ENCODE measurements around the gene TEKT3.

DNA sequence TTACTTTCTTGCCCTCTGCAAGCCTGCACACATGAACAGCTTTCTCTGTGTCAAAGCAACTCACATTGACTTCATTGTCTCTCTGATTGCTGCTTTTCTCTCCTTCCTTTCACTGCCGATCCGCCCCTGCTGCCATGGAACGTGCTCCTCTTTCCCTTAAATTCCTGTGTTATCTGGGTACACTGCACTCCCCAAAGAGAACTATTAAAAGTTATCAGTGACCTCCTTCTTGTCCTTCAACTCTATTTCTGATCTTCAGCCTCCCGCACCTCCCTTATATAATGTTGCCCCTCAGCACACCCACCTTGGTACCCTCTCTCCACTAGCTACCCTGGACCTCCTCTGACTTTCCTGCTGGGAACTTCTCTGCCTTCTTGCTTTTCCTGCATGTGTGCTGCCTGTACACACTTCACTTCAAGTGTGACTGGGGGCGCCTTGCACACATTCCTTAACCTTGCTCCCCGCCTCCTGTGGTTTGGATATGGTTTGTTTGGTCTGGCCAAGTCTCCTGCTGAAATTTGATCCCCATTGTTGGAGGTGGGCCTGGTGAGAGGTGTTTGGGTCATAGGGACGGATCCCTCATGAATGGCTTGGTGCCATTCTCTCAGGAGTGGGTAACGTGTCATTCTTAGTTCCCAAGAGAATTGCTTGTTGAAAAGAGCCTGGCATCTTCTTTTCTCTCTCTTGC, 49.6 kb downstream of the TEKT3 start:
- TF ChIP-seq JUND (IDR thresholded peaks at IDR 0.05; ENCODE audit: borderline replicate concordance, low read depth, low read length): no peak
- TF ChIP-seq JUND (tag; IDR thresholded peaks at IDR 0.05; ENCODE audit: borderline replicate concordance, low read depth, low read length): no peak
- TF ChIP-seq, protein P1, sequence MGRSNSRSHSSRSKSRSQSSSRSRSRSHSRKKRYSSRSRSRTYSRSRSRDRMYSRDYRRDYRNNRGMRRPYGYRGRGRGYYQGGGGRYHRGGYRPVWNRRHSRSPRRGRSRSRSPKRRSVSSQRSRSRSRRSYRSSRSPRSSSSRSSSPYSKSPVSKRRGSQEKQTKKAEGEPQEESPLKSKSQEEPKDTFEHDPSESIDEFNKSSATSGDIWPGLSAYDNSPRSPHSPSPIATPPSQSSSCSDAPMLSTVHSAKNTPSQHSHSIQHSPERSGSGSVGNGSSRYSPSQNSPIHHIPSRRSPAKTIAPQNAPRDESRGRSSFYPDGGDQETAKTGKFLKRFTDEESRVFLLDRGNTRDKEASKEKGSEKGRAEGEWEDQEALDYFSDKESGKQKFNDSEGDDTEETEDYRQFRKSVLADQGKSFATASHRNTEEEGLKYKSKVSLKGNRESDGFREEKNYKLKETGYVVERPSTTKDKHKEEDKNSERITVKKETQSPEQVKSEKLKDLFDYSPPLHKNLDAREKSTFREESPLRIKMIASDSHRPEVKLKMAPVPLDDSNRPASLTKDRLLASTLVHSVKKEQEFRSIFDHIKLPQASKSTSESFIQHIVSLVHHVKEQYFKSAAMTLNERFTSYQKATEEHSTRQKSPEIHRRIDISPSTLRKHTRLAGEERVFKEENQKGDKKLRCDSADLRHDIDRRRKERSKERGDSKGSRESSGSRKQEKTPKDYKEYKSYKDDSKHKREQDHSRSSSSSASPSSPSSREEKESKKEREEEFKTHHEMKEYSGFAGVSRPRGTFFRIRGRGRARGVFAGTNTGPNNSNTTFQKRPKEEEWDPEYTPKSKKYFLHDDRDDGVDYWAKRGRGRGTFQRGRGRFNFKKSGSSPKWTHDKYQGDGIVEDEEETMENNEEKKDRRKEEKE (IDR thresholded peaks at IDR 0.05; ENCODE audit: borderline replicate concordance in 1 of 2, control insufficient read depth in 1 of 2, low read depth in 2 of 2, low read length in 1 of 2): no peak
- no peak for TF ChIP-seq EZH2 (IDR thresholded peaks at IDR 0.05; ENCODE audit: borderline replicate concordance, low read depth, low read length)
- TF ChIP-seq YY1 (IDR thresholded peaks at IDR 0.05; ENCODE audit: borderline replicate concordance in 1 of 3, control insufficient read depth in 1 of 3, extremely low read depth in 1 of 3, insufficient read depth in 3 of 3, insufficient read length in 1 of 3, insufficient replicate concordance in 2 of 3, low read depth in 1 of 3, low read length in 2 of 3): no peak
- TF ChIP-seq, protein P2, sequence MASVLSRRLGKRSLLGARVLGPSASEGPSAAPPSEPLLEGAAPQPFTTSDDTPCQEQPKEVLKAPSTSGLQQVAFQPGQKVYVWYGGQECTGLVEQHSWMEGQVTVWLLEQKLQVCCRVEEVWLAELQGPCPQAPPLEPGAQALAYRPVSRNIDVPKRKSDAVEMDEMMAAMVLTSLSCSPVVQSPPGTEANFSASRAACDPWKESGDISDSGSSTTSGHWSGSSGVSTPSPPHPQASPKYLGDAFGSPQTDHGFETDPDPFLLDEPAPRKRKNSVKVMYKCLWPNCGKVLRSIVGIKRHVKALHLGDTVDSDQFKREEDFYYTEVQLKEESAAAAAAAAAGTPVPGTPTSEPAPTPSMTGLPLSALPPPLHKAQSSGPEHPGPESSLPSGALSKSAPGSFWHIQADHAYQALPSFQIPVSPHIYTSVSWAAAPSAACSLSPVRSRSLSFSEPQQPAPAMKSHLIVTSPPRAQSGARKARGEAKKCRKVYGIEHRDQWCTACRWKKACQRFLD (CRISPR knock-in tag; IDR thresholded peaks at IDR 0.05): no peak
- TF ChIP-seq, protein P3, sequence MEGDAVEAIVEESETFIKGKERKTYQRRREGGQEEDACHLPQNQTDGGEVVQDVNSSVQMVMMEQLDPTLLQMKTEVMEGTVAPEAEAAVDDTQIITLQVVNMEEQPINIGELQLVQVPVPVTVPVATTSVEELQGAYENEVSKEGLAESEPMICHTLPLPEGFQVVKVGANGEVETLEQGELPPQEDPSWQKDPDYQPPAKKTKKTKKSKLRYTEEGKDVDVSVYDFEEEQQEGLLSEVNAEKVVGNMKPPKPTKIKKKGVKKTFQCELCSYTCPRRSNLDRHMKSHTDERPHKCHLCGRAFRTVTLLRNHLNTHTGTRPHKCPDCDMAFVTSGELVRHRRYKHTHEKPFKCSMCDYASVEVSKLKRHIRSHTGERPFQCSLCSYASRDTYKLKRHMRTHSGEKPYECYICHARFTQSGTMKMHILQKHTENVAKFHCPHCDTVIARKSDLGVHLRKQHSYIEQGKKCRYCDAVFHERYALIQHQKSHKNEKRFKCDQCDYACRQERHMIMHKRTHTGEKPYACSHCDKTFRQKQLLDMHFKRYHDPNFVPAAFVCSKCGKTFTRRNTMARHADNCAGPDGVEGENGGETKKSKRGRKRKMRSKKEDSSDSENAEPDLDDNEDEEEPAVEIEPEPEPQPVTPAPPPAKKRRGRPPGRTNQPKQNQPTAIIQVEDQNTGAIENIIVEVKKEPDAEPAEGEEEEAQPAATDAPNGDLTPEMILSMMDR (IDR thresholded peaks at IDR 0.05 in 2 of 3, conservative IDR thresholded peaks at IDR 0.05 in 1 of 3; ENCODE audit: insufficient read depth in 2 of 3, low read depth in 1 of 3, low read length in 3 of 3): no peak
- TF ChIP-seq SOX6 (IDR thresholded peaks at IDR 0.05): no peak

All from K562 (cell line).